CD4-positive, alpha-beta T cell treated with Interleukin-2 at 100 ng/mL for 4 hours (primary cell): Measurements from ENCODE around the gene SEMA3B.
"Not testable (repeated sequence)": the region's sequence is repeated elsewhere in the genome, so short reads cannot be mapped to it uniquely, and the experiment has no call there.

Experiments
- DNase-seq: peaks from one replicate; pipeline ENCODE4 v3.0.0-alpha.2; 2020; ENCODE audit warnings: low spot score

Gene SEMA3B

GRCh38 chr3:50294089-50294488 is 25.1 kb downstream of the SEMA3B start:
- no peak for DNase-seq

GRCh38 chr3:50294492-50295403 is 25.8 kb downstream of the SEMA3B start:
- DNase-seq: no peak

DNA sequence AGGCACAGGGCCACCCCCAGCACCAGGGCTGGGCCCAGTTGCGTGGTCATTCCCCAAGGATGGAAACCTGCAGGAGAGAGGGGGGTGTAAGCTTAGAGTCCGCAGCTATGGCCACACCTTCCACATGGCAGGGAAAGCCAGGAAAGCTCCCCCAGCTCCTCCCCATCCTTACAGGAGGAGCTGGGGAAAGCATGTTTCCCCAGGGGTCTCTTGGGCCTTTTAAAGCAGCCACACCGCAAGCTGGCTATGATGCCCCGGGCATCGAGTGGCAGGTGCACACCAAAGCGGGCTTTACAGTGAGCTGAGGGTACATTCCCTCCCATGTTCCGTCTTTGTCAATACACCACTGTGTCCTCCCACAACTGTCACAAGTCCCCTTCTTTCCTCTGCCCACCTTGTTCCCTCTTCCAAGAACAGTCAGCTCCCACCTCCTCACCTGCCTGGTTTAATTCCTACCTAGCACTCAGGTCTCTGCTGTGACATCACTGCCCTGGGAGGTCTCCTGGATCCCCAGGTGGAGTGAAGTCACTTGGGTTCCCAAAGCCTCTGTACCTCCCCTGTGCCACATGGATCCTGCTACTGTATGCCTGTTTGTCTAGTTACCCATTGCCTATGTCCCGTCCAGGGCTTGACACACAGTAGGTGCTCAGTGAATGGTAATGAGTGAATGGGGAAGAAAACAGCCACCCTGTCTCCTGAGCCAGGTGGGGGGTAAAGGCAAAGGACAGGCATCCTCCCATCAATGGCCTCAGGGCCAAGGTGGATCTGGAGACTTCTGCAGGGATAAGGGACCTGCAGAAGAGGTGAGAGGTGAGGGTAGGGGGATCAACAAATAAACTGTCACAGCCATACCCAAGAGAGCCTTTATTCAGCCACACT is 26.8 kb downstream of the SEMA3B start:
- no peak for DNase-seq

DNA sequence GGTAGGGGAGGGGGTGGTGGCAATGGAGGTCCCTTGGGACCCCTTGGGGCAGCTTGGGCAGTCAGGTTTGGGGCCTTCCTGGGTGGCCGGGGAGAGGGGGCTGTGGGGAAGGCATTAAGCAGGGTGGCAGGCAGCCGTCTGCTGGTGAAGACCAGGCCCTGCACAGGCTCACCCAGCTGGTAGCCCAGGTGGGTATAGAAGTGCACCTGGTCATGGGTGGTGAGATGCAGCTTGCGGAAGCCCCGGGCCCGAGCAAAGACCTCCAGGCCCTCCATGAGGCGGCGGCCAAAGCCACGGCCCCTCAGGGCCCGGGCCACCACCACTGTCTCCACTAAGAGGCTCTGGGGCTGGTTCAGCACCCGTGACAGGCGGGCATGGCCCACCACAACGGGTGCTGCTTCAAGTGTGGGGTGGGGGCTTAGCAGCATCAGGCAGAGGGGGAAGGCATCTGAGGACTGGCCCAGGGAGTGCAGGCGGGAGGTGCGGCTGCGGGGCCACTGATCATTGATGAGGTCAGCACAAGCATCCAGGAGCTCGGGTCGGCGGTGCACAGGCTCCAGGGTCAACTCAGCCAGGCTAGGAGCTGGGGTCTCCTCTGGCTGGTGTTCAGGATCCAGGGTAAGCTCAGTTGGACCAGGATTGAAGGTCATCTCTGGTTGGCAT is 27.9 kb downstream of the SEMA3B start:
- no peak for DNase-seq

- DNase-seq: no peak
Observed at GRCh38 chr3:50297384-50297775, 28.4 kb downstream of the SEMA3B start.

DNA sequence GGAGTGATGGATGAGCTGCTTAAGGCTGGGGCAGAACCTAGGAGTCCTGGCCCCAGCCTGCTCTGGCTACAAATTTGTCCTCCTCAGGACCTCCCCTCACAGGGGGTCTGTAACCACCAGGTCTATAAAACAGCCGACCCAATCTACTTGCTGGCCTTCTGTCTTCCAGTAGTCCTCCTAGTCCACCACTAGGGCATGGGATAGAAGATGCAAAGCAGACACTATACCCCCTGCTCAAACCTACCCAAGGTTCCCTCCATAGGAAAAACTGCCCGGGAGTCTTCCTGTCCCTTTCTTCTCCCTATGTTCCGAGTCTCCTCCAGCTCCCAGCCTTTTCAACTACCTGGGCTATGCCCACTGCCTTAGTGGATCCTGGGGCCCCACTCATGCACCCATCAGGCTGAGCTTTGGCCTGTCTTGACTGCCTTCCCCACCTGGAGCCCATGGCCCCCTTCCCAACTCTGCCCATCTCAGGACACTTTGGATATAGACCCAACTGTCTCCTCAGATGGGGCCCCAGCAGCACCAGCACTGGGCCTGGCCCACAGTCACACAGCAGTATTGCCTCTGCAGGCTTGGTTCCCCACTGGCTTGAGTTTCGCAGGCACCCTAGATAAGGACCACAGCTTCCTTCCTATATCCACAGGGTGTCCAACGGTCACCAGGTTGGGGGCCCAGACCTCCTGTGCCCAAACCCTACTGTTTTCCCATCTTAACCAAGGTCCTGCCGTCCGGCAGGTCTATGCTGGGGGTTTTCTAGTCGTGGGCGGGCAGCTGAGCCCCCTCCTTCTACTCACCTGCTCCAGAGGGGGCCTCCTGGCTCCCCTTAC is 29.2 kb downstream of the SEMA3B start:
- DNase-seq: no peak

DNA sequence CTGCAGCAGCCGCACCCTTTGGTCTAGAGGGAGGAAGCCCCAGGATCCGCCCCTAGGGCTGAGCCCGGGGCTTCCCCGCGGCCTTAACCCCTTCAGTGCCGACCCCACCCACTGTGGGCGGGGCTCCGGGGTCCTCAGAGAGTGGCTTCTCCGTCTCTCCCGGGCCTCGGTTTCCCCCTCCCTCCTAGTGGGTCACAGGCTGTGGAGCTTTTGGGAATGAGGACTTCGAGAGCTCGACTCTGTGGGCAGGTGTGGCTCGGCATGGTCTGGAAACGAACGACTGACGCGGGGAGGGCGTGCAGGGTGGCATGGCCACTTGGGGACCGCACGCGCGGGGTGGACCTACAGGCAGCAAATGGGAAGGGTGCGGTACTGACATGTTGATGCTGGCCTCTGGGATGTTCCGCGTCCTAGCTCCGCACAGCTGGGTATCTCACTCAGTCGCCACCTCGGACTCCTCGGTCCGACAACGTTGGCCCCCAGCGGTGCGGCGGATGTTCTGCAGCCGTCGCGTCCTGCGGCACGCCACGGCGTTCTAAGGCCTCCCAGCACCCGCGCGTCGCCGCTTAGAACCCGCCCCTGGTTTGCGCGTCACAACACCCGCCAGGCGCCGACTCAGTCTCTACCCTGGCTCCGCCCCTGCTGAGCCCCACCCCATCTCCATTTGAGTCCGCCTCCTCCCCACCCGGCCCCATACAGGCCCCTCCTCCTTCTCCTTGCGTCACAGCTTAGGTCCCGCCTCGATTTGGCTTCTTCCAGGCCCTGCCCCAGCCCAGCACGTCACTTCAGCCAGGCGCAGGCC is 30.1 kb downstream of the SEMA3B start, which contains the start of the genes HYAL3 and NAA80:
HYAL3 (minus strand) TSS at position 570 of the 802 bp plus-strand sequence. CDS start 3,803 bp downstream, outside the sequence.
NAA80 (minus strand) TSS at position 570 of the 802 bp plus-strand sequence. CDS start 1,942 bp downstream, outside the sequence.
- peak; percentile 99 for DNase-seq

DNA sequence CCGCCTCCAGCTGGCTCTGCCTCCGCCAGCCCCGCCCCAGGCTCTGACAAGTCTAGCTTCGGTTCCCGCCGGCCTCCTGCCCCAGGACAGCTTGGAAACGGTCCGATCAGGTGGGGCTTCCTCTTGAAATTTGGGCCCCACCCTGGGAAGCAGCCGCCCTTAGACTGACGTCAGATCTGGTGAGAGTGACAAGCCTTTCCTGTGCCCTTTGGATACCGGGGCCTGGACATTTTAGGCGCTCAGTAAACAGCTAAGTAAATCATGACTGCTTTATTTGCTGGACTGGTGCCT is 30.6 kb downstream of the SEMA3B start:
- DNase-seq: no peak

DNA sequence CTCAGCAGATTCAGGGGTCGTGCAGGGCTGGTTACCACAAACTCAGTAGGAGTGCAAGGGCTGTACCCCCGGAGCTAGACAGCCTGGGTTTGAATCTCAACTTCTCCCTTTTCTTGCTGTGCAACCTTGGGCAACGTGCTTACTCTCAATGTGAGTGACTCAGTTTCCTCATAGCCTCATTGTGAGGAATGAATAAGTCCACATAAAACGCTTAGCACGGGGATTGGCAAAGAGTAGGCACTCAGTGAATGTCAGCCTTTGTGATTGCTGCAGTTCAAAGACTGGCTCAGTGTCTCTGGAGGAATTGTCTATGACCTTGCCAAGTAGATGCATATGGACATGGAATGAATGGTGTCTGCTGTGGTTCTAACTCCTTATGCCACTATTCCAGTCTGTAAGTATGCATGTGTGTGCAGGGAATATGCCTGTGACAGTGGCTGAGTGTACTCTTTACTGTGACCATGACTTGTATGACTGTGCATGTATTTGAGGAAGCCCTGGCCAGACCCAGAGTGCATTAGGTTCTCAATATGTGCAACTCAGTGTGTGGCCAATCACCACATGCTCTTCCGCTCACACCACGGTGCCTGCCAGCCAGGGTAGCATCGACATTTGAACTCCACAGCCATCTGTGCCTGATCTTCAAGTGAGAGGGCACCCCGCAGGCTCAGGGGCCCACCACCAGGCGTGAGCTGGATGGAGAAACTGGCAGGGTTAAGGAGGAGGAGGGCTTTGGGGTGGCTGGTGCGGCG is 31.2 kb downstream of the SEMA3B start:
- DNase-seq: no peak

- no peak for DNase-seq
Observed at GRCh38 chr3:50300681-50301254, 31.8 kb downstream of the SEMA3B start.

DNA sequence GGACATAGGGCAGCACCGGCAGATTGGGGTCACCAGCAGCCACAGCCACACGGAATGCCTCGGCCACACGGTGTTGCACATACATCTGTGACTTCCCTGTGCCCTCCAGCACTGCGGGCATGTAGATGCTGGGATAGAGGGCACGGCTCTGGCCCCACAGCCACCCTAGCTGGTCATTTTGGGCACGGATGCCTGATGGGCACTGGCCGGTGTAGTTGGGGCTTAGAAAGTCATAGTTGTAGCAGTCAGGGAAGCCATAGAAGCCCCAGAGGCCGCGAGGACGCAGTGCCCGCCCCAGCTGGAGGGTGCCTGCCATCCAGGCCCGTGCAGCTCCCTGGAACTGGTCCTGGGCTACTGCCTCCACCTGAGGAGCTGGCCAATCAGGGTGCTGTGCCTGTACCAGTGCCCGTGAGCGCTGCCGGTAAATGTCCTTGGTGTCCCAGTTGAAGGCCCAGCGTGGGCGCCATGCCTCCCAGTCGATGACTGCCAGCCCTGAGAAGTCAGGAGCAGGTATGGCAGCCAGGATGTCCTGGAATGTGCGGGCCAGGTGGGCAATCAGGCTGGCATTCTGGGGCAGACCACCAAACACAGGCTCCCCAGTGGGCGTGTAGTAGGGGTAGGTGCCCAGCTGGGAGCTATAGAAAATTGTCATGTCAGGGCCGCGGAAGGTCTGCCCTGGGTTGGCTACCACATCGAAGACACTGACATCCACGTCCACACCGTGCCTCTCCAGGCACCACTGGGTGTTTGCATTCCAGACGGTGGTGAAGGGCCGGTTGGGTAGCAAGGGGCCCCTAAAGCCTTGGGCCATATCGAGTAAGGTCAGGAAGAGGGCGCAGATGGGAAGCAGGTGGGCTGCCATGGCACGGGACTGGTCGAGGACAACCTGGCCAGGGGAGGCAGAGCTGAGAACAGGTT is 33.4 kb downstream of the SEMA3B start:
- DNase-seq: no peak

DNA sequence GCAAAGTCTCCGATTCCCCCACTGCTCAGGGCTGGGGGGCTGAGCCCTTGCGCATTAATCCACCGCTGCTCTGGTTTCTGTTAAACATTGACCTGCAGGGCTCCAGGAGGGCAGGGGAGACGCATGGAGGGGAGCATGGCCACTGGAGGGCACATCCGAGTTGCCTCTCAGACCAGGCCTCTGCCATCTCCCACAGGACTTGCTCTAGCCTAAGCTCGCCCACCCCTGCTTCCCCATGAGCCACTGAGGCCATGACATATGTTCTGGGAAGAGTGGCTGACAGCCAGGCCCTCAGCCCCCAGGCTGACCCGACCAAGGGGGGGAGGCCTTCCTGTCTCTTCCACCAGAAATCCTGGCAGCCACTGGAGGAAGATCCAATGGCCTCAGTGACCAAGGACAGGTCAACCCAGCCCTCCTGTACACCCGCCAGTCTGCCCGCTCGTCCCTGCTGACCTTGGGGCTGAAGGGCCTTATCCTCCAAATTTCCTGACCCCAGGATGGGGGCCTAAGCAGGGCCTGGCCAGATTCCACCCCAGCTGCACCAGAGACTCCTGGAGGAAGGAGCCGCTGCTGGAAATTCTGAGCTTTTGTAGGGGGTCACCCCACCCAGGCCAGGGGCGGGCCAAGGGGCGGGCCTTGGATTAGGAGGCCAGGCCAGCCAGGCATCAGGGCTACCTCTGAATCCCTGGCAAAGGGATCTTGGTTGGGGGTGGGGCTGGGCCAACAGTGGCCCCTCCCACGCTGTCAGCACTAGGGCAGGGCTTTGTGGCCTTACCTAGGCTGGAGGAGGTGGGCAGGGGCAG is 34.3 kb downstream of the SEMA3B start, which contains the start of gene HYAL1:
HYAL1 (minus strand) TSS at position 562 of the 803 bp plus-strand sequence. CDS start 618 bp downstream, outside the sequence.
- DNase-seq: no peak

DNA sequence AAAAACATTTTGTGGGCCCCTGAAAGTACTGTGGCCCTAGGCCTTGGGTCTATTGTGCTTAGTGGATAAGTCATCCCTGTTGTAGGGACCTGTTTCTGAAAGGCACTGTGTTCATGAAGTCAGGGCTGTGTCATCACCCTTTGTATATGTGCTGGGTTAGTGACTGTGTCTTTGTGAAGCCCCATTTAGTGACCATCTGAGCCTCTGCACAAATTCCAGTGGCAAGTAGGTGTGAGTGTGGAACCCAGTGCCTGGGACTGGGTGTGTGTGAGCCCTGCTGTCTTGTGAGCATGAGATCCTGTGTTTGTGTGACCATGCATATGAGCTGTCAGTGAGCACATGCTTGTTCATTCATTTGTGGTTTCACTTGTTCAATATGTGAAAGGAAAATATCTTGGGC is 35.7 kb downstream of the SEMA3B start:
- DNase-seq: no peak

- not testable (repeated sequence) for DNase-seq
Observed at GRCh38 chr3:50312041-50312440, 43.1 kb downstream of the SEMA3B start.

GRCh38 chr3:50314342-50314741 is 45.4 kb downstream of the SEMA3B start:
- no peak for DNase-seq

DNA sequence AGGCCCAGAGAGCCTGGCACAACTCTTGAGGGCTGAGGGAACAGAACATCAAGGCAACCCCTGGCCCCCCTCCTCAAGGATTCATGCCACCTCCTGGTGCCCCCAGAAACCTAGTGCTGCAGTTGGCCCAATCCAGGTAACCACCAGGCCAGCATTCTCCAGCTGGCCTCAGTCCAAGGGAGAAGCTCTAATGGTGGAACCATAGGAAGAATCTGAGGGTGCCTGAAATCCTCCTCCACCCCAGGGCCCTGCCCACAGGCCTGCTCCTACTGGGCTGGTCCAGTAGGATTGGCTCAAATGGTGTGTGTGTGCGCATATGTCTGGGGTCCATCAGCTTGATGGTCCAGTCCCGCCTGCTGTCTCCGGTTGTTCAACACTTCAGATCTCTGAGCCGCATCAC is 45.9 kb downstream of the SEMA3B start:
- no peak for DNase-seq

GRCh38 chr3:50316657-50317242 is 47.8 kb downstream of the SEMA3B start:
- DNase-seq: peak; percentile 87
